Central memory CD8-positive, alpha-beta T cell (primary cell): ENCODE measurements around the gene EPB41L2.
"Not testable (repeated sequence)": the region's sequence is repeated elsewhere in the genome, so short reads cannot be mapped to it uniquely, and the experiment has no call there.

Source experiments
- ATAC-seq: fragments of 150-1000 bp; cut with Tn5 transposase; replicated peaks from 2 replicates; pipeline ENCODE4 v1.10.0; 2022; ENCODE audit warnings: mild to moderate bottlenecking, moderate FRiP score, moderate number of reproducible peaks; ENCODE audit not compliant: poor library complexity, severe bottlenecking; ENCODE audit errors: extremely low read depth
- DNase-seq, 2 donors: peaks; one replicate each; pipeline ENCODE4 v3.0.0; 2021; ENCODE audit warnings: low spot score in 2 of 2
- H3K27ac Mint-ChIP-seq: one replicate; pipeline ENCODE4 v1.8.0; 2022; ENCODE audit warnings: low read depth, mild to moderate bottlenecking, moderate library complexity, mixed read lengths
- H3K27me3 Mint-ChIP-seq: one replicate; pipeline ENCODE4 v1.8.0; 2022; ENCODE audit warnings: mixed read lengths
- H3K36me3 Mint-ChIP-seq: one replicate; pipeline ENCODE4 v1.8.0; 2022; ENCODE audit warnings: mild to moderate bottlenecking, moderate library complexity, mixed read lengths; ENCODE audit not compliant: insufficient read depth
- H3K4me1 Mint-ChIP-seq: one replicate; pipeline ENCODE4 v1.8.0; 2022; ENCODE audit warnings: mixed read lengths
- H3K4me3 Mint-ChIP-seq: one replicate; pipeline ENCODE4 v1.8.0; 2022; ENCODE audit warnings: mild to moderate bottlenecking, moderate library complexity, mixed read lengths
- H3K9me3 Mint-ChIP-seq: one replicate; pipeline ENCODE4 v1.8.0; 2022; ENCODE audit warnings: mixed read lengths

EPB41L2 gene

DNA sequence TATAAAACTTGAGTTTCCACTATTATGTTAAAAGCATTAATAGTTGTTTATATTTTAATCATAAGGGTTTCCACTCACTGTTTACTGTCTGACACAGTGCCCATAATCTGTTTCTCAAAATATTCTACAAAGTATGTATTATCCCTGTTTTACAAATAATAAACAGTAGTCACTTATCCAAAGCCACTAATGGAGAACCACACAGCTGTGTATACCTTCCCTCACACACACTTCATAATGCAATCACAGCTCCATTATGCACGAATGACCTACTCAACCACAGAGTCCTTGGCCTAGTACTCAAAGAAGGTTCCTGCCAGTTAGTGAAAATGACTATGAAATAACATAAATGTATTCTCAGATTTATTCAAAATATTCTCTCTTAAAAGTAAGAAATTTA lies 103.1 kb downstream of the EPB41L2 start:
- Mint-ChIP-seq H3K9me3 (no peaks in the 10 kb centered on the region), H3K4me1 (no peaks in the 10 kb centered on the region), H3K27me3 (no peaks in the 10 kb centered on the region), H3K4me3 (no peak overlapping the region), H3K27ac (no peak overlapping the region), H3K36me3 (no peaks in the 10 kb centered on the region)
- ATAC-seq: no peak
- DNase-seq: no peak

DNA sequence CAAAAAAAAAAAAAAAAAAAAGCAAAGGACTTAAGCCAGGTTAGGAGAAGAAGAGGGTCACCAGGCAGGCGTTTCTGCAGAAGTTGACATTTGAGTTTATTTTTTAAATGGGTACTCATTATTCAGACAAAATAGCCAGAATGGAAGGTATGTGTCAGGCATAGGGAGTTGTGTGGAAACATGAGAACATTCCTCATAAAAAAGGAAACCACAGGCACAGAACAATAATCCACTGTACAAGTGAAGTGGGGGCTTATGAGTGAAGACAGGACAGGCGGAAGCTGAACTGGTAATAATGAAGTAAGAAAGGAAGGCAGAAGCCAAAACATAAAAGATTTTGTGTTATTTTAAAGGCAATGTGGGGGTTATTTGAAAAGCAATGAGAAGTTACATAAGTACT lies 104.6 kb downstream of the EPB41L2 start:
- Mint-ChIP-seq H3K9me3 (no peaks in the 10 kb centered on the region), H3K4me3 (no peak overlapping the region), H3K27ac (no peak overlapping the region), H3K36me3 (no peaks in the 10 kb centered on the region), H3K27me3 (no peaks in the 10 kb centered on the region), H3K4me1 (no peaks in the 10 kb centered on the region)
- DNase-seq (no peak), ATAC-seq (no peak)

DNA sequence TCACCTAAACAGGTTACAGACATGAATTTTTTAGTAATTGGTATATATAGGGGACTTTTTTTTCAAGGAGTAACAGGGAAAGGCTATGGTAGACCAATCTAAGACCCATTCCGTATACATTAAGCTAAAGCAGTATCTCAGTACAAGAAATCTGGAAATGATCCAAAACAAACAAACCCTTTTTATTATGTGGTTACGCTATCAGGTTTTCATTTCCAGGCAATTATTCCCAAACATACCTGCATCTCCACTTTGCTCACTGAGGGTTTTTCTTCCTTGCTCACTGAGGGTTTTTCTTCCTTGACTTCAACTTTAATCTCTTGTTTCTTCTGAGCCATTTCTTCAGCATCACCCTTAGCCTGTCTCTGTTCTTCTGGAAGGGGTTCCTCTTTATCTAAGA lies 107.3 kb downstream of the EPB41L2 start:
- Mint-ChIP-seq H3K27me3 (no peaks in the 10 kb centered on the region), H3K36me3 (no peaks in the 10 kb centered on the region), H3K4me1 (no peaks in the 10 kb centered on the region), H3K4me3 (no peak overlapping the region), H3K9me3 (no peaks in the 10 kb centered on the region), H3K27ac (no peak overlapping the region)
- ATAC-seq (no peak), DNase-seq (no peak)

DNA sequence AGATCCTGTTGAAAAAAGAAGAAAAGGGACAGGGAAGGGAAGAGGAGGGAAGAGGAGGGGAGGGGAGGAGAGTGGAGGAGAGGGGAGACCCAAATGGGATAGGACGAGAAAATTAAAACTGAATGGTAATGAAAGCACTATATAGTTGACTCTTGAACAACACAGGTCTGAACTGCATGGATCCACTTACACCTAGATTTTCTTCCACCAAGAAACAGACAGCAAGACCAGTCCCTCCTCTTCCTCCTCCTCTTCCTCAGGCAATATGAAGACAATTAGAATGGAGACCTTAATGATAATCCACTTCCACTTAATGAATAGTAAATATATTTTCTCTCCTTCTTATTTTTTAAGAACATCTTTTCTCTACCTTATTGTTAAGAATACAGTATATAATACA lies 113.5 kb downstream of the EPB41L2 start:
- no peak overlapping the region for H3K4me3 Mint-ChIP-seq
- H3K9me3 Mint-ChIP-seq: no peaks in the 10 kb centered on the region
- DNase-seq: no peak
- H3K27ac Mint-ChIP-seq: no peak overlapping the region
- H3K36me3 Mint-ChIP-seq: no peaks in the 10 kb centered on the region
- H3K4me1 Mint-ChIP-seq: no peaks in the 10 kb centered on the region
- H3K27me3 Mint-ChIP-seq: no peaks in the 10 kb centered on the region
- no peak for ATAC-seq

DNA sequence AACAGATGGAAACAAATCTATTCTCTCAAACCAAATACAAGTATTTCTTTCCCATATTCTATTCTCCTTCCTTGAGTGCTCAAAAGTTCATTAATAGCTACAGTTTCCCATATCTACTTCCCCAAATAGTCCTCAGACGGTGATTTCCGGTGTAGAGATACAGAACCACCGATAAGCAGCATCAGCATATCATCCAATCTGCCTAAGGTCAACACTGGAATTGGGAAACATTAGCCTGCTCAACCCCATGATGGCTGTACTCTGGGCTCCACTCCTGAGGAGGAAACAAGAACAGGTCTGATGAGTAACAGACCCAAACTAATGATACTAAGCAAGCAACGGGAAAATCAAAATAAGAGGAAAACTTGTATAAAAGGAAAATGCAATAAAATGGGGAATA lies 115.6 kb downstream of the EPB41L2 start:
- H3K36me3 Mint-ChIP-seq: no peaks in the 10 kb centered on the region
- ATAC-seq (no peak), DNase-seq (no peak)
- no peak overlapping the region for H3K27ac Mint-ChIP-seq
- no peaks in the 10 kb centered on the region for H3K4me1 Mint-ChIP-seq
- H3K4me3 Mint-ChIP-seq: no peak overlapping the region
- no peaks in the 10 kb centered on the region for H3K27me3 Mint-ChIP-seq
- H3K9me3 Mint-ChIP-seq: no peaks in the 10 kb centered on the region

DNA sequence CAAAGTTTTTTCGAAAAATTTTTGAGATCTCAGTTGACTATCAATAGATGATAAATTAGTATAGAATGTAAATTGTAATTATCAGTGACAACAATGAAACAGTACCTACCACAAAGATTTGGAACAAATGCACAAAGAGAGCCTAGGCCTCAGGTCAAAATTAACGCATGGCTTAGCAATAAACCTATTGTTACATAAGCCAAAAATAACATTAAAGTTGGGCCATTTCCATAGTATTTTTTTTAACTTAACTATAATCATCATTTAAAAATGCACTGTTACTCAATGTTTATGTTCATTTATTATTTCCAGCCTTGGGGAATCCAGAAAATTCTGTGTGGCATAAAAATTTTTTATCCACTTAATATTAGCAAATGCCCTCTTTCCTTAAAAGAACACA lies 117.0 kb downstream of the EPB41L2 start:
- no peaks in the 10 kb centered on the region for H3K4me1 Mint-ChIP-seq
- no peaks in the 10 kb centered on the region for H3K36me3 Mint-ChIP-seq
- no peak overlapping the region for H3K4me3 Mint-ChIP-seq
- H3K9me3 Mint-ChIP-seq: no peaks in the 10 kb centered on the region
- ATAC-seq (no peak), DNase-seq (no peak)
- no peaks in the 10 kb centered on the region for H3K27me3 Mint-ChIP-seq
- no peak overlapping the region for H3K27ac Mint-ChIP-seq

DNA sequence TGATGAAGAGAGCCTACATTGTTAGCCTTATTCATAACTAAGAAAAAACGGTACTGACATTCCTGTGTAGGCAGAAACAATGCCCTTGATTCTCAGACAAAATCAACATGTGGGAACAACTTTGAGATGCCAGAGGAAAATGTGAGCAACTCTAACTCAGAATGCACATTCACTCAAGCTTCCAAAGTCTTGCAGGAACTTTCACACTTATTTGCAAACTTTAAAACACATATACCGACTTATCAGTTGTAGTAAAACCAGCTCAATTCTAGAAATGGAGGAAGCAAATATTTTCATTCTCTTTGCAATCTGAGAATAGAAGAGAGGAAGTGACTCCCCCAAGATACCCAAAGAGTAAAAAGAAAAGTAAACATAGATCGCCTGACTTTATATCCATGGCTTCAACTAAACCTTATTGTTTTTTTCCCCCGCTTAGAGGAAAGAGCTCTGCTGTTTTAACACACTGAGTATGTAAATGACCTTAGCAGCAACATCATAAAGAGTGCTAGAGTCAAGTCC lies 117.6 kb downstream of the EPB41L2 start:
- no peak overlapping the region for H3K27ac Mint-ChIP-seq
- ATAC-seq (no peak), DNase-seq (no peak)
- H3K9me3 Mint-ChIP-seq: no peaks in the 10 kb centered on the region
- no peaks in the 10 kb centered on the region for H3K27me3 Mint-ChIP-seq
- no peaks in the 10 kb centered on the region for H3K36me3 Mint-ChIP-seq
- H3K4me3 Mint-ChIP-seq: no peak overlapping the region
- no peaks in the 10 kb centered on the region for H3K4me1 Mint-ChIP-seq

DNA sequence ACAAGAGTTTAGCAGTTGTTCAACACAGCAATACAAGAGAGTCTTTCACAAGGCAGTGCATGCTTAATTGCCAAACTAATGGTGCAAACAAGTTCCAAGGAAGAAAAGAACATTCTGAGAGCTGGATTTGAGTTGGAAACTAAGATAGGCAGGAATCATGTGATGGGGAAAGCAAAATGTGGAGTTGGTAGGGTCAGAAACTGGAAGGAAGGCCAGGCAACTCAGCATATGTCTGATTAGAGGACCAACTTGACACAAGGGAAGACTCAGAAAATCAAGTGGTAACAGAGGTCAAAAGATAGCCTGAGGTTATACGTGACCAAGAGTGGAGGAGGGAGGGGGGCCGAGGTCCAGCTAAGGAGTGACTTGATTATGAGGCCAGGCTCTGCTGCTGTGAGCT lies 118.6 kb downstream of the EPB41L2 start:
- Mint-ChIP-seq H3K27me3 (no peaks in the 10 kb centered on the region), H3K9me3 (no peaks in the 10 kb centered on the region), H3K27ac (no peak overlapping the region), H3K36me3 (no peaks in the 10 kb centered on the region), H3K4me1 (no peaks in the 10 kb centered on the region), H3K4me3 (no peak overlapping the region)
- no peak for DNase-seq
- ATAC-seq: no peak

DNA sequence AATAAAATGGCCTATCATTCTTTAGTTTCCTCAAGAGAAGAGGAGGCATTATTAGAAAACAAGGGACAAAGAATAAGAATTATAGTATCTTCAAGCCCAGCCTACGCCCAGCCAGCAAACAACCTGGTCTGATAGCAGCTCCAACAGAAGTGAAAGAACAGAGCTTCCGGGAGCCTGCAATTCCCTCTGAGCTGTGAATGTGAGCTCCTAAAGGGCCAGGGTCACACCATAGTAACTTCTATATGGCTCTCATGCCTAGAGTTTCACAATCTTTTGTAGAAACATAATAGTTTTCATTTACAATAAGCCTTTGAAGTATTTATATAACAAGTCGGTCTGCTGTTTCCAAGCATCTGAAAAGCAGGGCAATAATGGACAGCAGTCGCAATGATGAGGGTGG lies 119.3 kb downstream of the EPB41L2 start:
- no peak for ATAC-seq
- Mint-ChIP-seq H3K27ac (no peak overlapping the region), H3K27me3 (no peaks in the 10 kb centered on the region), H3K36me3 (no peaks in the 10 kb centered on the region), H3K4me1 (no peaks in the 10 kb centered on the region), H3K4me3 (no peak overlapping the region), H3K9me3 (no peaks in the 10 kb centered on the region)
- DNase-seq: no peak

DNA sequence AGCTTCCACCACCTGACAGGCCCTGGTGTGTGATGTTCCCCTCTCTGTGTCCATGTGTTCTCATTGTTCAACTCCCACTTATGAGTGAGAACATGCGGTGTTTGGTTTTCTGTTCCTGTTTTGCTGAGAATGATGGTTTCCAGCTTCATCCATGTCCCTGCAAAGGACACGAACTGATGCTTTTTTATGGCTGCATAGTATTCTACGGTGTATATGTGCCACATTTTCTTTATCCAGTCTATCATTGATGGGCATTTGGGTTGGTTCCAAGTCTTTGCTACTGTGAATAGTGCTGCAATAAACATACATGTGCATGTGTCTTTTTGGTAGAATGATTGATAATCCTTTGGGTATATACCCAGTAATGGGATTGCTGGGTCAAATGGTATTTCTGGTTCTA lies 120.3 kb downstream of the EPB41L2 start:
- not testable (repeated sequence) for H3K4me1 Mint-ChIP-seq, H3K36me3 Mint-ChIP-seq, DNase-seq, H3K9me3 Mint-ChIP-seq, H3K4me3 Mint-ChIP-seq, ATAC-seq, H3K27ac Mint-ChIP-seq, H3K27me3 Mint-ChIP-seq

DNA sequence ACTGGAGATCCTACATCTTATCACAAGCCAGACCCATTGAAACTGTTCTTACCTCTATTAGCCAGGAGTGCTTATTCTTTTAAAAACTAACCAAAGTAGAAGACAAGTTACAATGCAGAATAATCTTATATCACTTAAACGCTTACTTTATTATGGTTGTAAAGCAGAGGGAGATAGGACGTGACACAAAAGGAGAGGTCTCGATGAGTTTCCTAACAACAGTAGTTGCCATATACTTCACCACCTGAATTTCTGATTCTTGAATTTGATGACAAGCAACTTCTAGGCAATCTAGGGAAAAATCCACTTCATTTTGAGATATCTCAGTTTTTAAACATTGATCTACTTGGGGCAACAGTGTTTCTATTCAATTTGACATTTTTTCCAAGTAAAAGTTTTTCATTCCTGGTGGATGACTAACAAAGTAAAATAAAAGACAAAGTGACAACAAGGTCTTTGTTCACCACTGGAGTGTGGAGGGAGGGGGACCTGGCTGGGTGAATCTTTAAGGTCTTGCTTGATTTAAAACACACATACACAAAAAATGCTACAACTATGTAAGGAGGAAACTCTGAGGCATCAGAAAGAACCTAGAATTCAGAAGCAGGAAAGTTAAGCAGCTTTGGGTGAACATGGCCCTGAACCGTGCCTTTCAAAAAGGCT lies 125.0 kb downstream of the EPB41L2 start:
- Mint-ChIP-seq H3K27ac (no peak overlapping the region), H3K36me3 (no peaks in the 10 kb centered on the region), H3K9me3 (no peaks in the 10 kb centered on the region), H3K27me3 (no peaks in the 10 kb centered on the region), H3K4me1 (no peaks in the 10 kb centered on the region), H3K4me3 (no peak overlapping the region)
- ATAC-seq: no peak
- no peak for DNase-seq

DNA sequence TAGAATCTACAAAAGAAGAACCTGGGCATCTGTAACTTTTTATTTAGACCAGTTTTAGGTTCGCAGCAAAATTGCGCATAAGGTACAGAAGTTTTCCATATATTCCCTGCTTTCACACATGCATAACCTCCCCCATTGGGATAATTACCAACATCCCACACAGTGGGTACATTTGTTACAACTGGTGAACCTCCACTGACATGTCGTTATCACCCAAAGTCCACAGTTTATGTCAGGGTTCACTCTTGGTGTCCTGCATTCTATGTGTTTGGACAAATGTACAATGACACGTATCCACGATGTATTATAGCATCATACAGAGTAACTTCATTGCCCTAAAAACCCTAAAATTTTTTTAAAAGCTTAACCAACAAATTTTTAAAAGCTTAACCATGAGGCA lies 126.1 kb downstream of the EPB41L2 start:
- Mint-ChIP-seq H3K4me1 (no peaks in the 10 kb centered on the region), H3K27ac (no peak overlapping the region), H3K36me3 (no peaks in the 10 kb centered on the region), H3K27me3 (no peaks in the 10 kb centered on the region), H3K9me3 (no peaks in the 10 kb centered on the region), H3K4me3 (no peak overlapping the region)
- no peak for DNase-seq
- no peak for ATAC-seq

DNA sequence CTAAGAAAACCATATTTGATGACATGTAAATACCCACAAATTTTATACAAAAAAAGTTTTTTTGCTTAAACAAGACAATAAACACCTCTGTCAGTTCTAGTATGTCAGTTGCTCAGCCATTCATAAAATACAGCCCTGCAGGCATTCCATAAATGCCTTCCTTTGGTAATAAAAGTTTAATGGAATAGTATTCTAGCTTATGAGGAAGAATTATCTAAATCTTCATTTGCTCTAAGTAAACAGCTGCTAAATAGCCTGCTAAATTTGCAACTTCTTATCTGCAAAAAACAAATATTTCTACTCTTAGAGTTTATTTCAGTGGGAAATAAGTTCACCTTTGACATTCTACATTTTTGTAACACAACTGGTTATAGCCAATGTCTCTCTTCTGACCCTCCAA lies 127.1 kb downstream of the EPB41L2 start:
- H3K4me3 Mint-ChIP-seq: no peak overlapping the region
- DNase-seq (no peak), ATAC-seq (no peak)
- no peak overlapping the region for H3K27ac Mint-ChIP-seq
- H3K9me3 Mint-ChIP-seq: no peaks in the 10 kb centered on the region
- H3K27me3 Mint-ChIP-seq: no peaks in the 10 kb centered on the region
- no peaks in the 10 kb centered on the region for H3K36me3 Mint-ChIP-seq
- no peaks in the 10 kb centered on the region for H3K4me1 Mint-ChIP-seq
